Activated CD8-positive, alpha-beta memory T cell treated with anti-CD3 and anti-CD28 coated beads, Interleukin-2, amount 50 U/mL, for 24 hours (primary cell): Measurements from ENCODE around the gene PRM3.

Experiments
- DNase-seq: peaks from one replicate; pipeline ENCODE4 v3.0.0-alpha.2; 2020; ENCODE audit errors: extremely low read depth

PRM3 gene

DNA sequence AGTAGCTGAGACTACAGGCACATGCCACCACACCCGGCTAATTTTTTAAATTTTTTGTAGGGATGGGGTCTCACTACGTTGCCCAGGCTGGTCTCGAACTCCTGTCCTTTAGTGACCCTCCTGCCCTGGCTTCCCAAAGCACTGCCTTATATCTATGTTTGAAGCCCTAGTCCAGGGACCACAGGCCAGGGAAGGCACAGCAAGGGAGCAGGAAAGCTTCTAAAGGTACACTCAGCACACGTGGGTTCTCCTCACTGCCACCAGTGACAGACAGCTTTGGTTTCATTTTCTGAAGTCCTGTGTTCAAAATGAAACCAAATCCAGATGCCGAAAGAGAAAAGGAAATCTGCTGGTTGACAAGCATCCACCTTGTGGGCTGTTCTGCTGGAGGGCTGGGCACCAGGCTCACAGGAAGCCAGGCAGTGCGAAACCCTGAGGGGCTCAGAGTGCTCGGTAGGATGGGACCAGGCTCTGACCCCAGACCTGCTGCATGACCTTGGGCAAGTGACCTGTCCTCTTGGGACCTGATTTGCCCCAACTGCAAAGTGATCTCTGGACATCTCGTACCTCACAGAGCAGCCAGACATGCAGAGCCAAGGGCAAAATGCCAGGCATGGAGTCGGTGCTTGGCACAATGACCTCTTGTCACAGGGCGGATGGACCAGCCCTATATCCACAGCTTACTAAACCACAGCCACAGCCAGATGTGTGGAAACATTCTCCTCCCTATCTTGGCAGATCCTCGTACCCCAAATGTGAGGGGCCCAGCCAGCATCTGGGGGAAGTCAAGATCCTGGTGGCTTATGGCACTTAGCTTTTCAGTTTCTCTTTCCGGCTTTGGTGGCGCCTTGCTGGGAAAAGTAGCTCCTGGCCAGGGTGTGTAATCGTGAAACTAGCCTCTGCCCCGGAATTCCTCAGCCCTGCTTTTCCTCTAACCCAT lies 14.6 kb downstream of the PRM3 start:
- no peak for DNase-seq

GRCh38 chr16:11257131-11257938 lies 16.1 kb downstream of the PRM3 start:
- DNase-seq: no peak

DNA sequence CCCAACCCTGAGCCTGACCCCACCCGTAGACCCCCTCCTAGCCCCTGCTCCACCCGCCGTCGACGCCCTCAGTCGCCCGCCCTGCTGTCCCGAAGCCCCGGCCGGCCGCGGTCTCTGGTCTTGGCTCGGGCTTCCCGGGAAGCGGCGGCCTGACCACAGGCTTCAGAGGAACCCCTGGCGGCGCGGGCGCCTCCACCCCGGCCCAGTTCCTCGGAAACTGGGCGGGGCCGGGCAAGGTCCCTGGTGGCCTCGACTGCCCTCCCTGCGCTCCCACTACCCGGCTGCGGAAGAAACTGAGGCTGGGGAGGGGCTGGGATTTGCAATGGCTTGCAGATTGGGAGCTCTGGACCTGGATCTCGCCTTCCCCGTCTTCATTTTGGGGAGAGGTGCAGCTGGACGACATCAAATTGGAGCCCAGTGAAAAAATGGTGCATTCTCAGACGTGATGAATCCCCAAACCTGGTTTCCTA lies 16.7 kb downstream of the PRM3 start:
- no peak for DNase-seq

DNA sequence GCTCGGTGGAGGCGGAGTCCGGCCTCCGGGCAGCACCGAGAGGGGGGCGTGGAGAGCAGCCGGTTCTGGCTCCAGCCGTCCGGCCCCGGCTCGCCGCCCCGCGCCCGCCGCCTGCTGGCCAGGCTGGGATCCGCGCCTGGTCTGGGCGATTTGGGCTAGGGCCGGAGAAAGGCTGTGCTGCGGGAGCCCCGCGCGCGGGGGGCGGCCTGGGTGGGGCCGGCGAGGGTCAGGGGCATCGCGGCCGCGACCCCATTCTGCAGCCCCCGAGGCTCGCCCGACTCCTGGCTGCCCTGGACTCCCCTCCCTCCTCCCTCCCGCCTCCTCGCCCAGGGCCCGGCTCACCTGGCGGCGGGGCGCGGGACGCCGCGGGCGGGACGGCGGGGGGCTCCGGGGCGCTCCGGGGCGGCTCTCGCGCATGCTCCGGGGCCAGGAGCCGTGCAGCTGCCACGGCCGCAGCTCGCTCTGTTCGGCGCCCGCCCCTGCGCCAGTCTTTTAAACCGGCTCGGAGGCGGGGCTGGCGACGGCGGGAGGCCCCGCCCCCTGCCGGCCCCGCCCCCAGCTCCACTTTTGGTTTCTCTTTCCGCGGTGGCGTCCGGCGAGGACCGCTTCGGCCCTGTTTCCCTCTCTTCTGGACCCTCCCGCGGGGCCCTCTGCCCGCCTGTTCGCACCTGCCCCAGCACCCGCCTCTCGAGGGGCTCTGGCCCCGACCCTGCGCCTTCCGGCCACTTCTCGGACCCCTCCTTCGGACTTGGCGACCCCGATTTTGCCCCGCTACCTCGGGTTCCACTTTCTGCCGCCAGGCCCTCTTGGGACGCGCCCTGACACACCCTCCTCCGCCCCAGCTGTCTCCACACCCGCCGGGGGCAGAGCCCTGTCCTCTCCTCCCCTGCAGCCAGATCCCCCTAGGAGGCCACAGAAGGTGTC lies 17.4 kb downstream of the PRM3 start, which contains the start of gene SOCS1:
Gene SOCS1, minus strand, starts transcription at position 468 of the 924 bp plus-strand sequence. CDS start 726 bp downstream, outside the sequence.
- no peak for DNase-seq

DNA sequence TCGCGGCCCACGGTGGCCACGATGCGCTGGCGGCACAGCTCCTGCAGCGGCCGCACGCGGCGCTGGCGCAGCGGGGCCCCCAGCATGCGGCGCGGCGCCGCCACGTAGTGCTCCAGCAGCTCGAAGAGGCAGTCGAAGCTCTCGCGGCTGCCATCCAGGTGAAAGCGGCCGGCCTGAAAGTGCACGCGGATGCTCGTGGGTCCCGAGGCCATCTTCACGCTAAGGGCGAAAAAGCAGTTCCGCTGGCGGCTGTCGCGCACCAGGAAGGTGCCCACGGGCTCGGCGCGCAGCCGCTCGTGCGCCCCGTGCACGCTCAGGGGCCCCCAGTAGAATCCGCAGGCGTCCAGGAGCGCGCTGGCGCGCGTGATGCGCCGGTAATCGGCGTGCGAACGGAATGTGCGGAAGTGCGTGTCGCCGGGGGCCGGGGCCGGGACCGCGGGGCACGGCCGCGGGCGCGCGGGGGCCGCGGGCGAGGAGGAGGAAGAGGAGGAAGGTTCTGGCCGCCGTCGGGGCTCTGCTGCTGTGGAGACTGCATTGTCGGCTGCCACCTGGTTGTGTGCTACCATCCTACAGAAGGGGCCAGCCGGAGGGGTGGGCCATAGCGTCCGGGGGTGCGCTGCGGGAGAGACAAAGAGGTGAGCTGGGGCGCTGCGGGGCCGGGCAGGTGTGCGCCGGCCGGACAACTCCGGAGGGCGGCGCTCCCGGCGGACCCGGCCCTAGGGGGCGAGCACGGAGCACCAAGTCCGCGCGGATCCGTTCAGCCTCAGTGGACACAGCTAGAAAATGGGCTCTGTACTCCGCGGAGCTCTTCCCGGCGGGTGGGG lies 18.3 kb downstream of the PRM3 start:
- DNase-seq: no peak

- DNase-seq: no peak
Measured at GRCh38 chr16:11253995-11254912, 19.2 kb downstream of the PRM3 start.

DNA sequence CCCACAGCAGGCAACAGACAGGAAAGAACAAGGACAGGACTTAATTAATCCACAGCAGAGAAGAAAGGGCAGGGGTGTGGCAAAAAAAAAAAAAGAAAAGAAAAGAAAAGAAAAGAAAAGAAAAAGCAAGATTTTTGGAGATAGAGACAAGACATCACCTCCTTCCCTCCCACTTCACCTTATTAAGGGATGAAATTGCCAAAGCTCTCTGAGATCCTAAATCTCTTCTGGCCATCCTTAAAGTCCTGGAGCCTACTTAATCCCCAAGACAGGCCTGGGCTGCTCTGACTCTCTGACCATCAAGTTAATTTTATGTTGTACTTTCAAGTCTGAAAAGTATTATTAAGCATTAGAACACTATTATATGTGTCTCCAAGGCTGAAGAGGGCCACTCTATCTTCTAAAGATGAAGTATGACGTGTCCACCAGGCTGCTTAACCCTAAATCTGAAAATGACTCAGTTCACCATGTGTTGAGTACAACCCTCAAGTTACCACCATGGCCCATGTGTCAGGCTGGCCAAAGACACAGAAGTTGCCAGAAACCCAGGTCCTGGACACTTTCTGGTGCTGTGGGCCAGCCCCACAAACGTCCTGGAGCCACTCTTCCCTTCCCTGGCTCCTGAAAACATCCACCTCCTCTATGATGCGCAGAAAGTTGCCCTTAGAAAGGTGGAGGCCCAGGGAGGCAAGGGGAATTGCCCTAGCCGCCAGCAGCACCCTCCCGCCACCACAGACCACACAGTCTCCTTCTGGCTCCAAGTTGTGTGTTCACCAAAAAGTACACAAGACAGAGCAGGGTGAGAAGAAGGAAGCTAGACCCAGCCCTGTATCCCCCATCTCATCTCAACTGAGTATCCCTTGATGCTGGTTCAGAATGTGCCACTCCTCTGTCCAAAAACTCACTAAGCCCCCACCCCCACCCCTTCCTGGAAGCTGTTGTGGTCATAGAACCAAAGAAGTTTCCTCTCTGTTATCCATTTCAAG lies 20.1 kb downstream of the PRM3 start:
- DNase-seq: no peak

GRCh38 chr16:11252482-11252931 lies 20.9 kb downstream of the PRM3 start:
- no peak for DNase-seq

- DNase-seq: no peak
Measured at GRCh38 chr16:11251525-11252481, 21.6 kb downstream of the PRM3 start.

GRCh38 chr16:11250786-11251524 lies 22.5 kb downstream of the PRM3 start:
- DNase-seq: no peak

DNA sequence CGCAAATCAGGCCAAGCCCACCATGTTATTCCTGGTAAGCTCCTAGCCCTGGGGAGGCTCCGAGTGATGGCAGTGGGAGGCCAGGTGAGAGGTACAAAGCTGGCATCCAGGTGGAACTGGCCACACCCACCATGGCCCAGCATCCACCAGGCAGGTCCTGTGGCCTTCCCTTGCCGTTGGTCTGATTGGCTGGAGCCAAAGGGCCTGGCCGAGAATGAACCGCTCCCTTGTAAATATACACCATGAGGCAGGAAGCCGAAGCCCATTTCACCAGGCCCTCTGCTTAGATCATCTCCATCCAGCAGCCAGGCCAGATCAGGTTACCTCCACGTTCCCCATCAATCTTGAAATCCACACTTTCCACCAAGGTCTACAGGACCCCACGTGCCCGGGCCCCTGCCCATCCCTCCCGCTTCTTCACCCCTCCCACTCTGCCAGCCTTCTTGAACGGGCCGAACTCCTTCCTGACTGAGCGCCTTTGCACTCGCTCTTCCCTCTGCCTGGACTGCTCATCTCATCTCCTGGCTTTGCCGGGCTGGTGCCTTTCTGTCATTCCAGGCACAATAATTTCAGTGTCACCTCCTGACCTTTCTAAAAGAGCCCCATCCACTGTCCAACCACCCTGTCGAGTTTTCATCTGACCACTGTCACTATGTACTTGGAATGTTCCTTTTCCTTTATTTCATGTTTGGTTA lies 23.2 kb downstream of the PRM3 start:
- no peak for DNase-seq

DNA sequence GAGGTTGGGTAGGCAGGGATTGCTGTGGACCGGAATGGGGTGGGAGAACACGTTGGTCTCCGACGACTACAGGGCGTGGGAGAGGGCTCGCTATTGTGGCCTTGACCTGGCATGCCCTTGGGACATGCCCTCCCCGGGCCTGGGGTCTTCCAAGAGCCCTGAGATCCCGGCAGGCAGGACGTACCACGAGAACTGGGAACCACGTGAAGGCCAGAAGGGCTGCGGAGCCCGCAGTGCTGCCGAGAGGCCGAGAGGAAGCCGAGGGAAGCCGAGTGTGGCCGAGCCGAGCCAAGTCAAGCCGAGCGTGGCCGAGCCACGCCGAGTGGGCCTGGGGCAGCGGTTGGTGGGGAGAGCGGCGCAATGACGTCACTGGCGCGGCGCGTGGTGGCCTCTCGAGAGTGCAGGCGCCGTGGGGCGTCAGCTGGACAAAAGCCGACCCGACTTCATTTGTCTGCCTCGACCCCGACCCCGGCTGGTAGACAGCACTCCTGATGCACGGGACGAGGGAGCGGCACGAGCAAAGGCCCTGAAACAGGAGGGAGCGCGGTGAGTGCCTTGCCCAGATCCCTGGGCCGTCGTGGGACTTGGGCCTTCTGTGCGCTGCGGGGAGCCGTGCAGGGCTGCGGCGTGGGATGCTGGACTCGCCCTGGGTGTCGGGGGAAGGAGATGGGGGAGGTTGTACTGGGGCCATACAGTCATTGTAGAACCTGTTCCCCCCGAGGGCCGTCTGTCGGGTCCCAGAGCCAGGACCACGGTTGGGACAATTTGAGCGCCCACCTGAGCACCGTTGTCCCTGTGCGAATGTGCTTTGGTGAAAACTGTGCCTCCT lies 24.0 kb downstream of the PRM3 start:
- no peak for DNase-seq

DNA sequence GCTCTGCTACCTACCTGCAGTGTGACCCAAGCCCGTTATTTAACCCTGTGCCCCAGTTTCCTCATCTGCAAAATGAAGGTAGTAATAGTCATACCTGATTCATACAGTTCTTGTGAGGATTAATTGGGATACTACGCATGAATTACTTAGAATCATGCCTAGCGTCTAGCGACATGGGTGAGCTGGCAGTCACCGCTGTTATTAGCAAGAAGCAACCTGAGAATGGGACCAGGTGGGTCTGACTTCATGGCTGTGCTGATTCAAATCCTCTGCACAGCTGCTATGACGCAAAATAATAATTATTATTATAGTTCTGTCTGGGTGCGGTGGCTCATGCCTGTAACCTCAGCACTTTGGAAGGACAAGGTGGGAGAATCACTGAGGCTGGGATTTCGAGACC lies 25.3 kb downstream of the PRM3 start:
- DNase-seq: no peak

DNA sequence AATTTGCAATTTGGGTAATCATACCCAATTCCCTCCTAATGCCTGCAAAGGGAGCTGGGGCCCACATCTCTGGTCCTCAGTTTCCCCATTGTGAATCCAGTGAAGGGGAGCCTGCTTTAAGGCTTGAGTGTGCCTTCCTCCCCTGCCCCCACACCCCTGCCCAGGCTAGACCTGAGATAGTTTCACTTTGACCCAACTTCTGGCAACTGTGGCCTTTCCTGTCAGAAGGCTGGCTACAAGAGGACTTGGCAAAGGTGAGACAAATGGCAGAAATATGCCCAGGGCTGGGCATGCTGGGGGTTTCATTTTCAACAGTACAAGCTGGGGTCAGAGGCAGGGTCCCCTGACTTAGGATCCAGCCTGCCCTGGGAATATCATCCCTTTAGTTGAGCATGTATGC lies 27.4 kb downstream of the PRM3 start:
- DNase-seq: no peak

GRCh38 chr16:11245222-11245737 lies 28.1 kb downstream of the PRM3 start:
- no peak for DNase-seq
